ENCODE results near the gene GPR135. TPM values are rescaled to one million over a fixed set of nuclear protein-coding genes. Genes with fewer than 3 reads are reported as not detected.

GPR135 gene
- total RNA-seq, 1 experiment from 2014 or later = 6.7 TPM

GRCh38 chr14:59438195-59438647, 27.0 kb downstream of the GPR135 start:
- TF ChIP-seq EZH2 (IDR thresholded peaks at IDR 0.05; ENCODE audit: low read length, unreplicated experiment) = no peak
- TF ChIP-seq EZH2phosphoT487 (IDR thresholded peaks at IDR 0.05; ENCODE audit: borderline replicate concordance, low read length) = no peak
- no peak for TF ChIP-seq CTCF (conservative IDR thresholded peaks at IDR 0.05; ENCODE audit: low read depth, low read length)
- Histone ChIP-seq H3K79me2 (ENCODE audit: low read length) (no peaks in the 10 kb centered on the region), H3K9ac (ENCODE audit: low read length) (no peak overlapping the region), H3K4me3 (ENCODE audit: low read length) (no peak overlapping the region), H3K9me2 (replicated peaks; ENCODE audit: low read length) (no peaks in the 10 kb centered on the region), H3K27ac (ENCODE audit: low read length) (no peak overlapping the region), H3K4me2 (ENCODE audit: low read length) (no peak overlapping the region), H4K20me1 (ENCODE audit: low read length) (no peaks in the 10 kb centered on the region), H3F3A (ENCODE audit: low read length, unreplicated experiment) (no peaks in the 10 kb centered on the region), H3K9me3 (ENCODE audit: low read length) (no peaks in the 10 kb centered on the region), H3K36me3 (ENCODE audit: low read depth, low read length) (no peaks in the 10 kb centered on the region), H3K27me3 (ENCODE audit: low read length) (no peaks in the 10 kb centered on the region), H2AFZ (ENCODE audit: low read length) (no peak overlapping the region), H3K4me1 (ENCODE audit: insufficient read depth, low read length) (peaks cover 13% of the 10 kb centered on the region)
- peak; percentile 82 for ATAC-seq
- CTCF ChIA-PET = interaction anchor here (1.0 kb wide), 1 partner anchor 410 kb away, joined by 4 read pairs; no protein-coding TSS in a partner anchor
- DNase-seq = peak; percentile 62
- intact Hi-C loops (cut with micrococcal nuclease) = no loop called here
- no TSS peak for BruUV-seq (replicated peaks)
- POLR2A ChIA-PET (ENCODE audit: unreplicated experiment) = no interaction called here

GRCh38 chr14:59435987-59436386, 29.2 kb downstream of the GPR135 start:
- Histone ChIP-seq H3K4me2 (ENCODE audit: low read length) (no peak overlapping the region), H4K20me1 (ENCODE audit: low read length) (no peaks in the 10 kb centered on the region), H3K4me3 (ENCODE audit: low read length) (no peak overlapping the region), H3K4me1 (ENCODE audit: insufficient read depth, low read length) (peaks cover 13% of the 10 kb centered on the region), H3K9ac (ENCODE audit: low read length) (no peak overlapping the region), H3K9me2 (replicated peaks; ENCODE audit: low read length) (no peaks in the 10 kb centered on the region), H3K27ac (ENCODE audit: low read length) (no peak overlapping the region), H3K27me3 (ENCODE audit: low read length) (no peaks in the 10 kb centered on the region), H3K9me3 (ENCODE audit: low read length) (no peaks in the 10 kb centered on the region), H2AFZ (ENCODE audit: low read length) (no peak overlapping the region), H3K79me2 (ENCODE audit: low read length) (no peaks in the 10 kb centered on the region), H3F3A (ENCODE audit: low read length, unreplicated experiment) (no peaks in the 10 kb centered on the region), H3K36me3 (ENCODE audit: low read depth, low read length) (no peaks in the 10 kb centered on the region)
- ATAC-seq (no peak), DNase-seq (no peak)
- intact Hi-C loops (cut with micrococcal nuclease) = no loop called here
- BruUV-seq (replicated peaks) = no TSS peak
- ChIA-PET POLR2A (ENCODE audit: unreplicated experiment) (no interaction called here), CTCF (no interaction called here)
- TF ChIP-seq EZH2 (IDR thresholded peaks at IDR 0.05; ENCODE audit: low read length, unreplicated experiment) (no peak), CTCF (conservative IDR thresholded peaks at IDR 0.05; ENCODE audit: low read depth, low read length) (no peak), EZH2phosphoT487 (IDR thresholded peaks at IDR 0.05; ENCODE audit: borderline replicate concordance, low read length) (no peak)

GRCh38 chr14:59435101-59435500, 30.1 kb downstream of the GPR135 start:
- POLR2A ChIA-PET (ENCODE audit: unreplicated experiment) = no interaction called here

More at GRCh38 chr14:59435101-59435500, 30.1 kb downstream of the GPR135 start:
- no peak for DNase-seq
- Histone ChIP-seq H3K36me3 (ENCODE audit: low read depth, low read length) (no peaks in the 10 kb centered on the region), H2AFZ (ENCODE audit: low read length) (no peak overlapping the region), H3K9ac (ENCODE audit: low read length) (no peak overlapping the region), H3K79me2 (ENCODE audit: low read length) (no peaks in the 10 kb centered on the region), H3K9me2 (replicated peaks; ENCODE audit: low read length) (no peaks in the 10 kb centered on the region), H3K27ac (ENCODE audit: low read length) (no peak overlapping the region), H4K20me1 (ENCODE audit: low read length) (no peaks in the 10 kb centered on the region), H3K9me3 (ENCODE audit: low read length) (no peaks in the 10 kb centered on the region), H3K4me3 (ENCODE audit: low read length) (no peak overlapping the region), H3K27me3 (ENCODE audit: low read length) (no peaks in the 10 kb centered on the region), H3K4me2 (ENCODE audit: low read length) (no peak overlapping the region), H3K4me1 (ENCODE audit: insufficient read depth, low read length) (peaks cover 13% of the 10 kb centered on the region), H3F3A (ENCODE audit: low read length, unreplicated experiment) (no peaks in the 10 kb centered on the region)
- BruUV-seq (replicated peaks) = no TSS peak
- intact Hi-C loops (cut with micrococcal nuclease) = no loop called here
- TF ChIP-seq CTCF (conservative IDR thresholded peaks at IDR 0.05; ENCODE audit: low read depth, low read length) (no peak), EZH2phosphoT487 (IDR thresholded peaks at IDR 0.05; ENCODE audit: borderline replicate concordance, low read length) (no peak), EZH2 (IDR thresholded peaks at IDR 0.05; ENCODE audit: low read length, unreplicated experiment) (no peak)
- ATAC-seq = no peak
- CTCF ChIA-PET = no interaction called here
